ENCODE results near the gene IL1R2.

Gene IL1R2

GRCh38 chr2:102055346-102055990 is 63.7 kb downstream of the IL1R2 start:
- TF ChIP-seq GATA3 (IDR thresholded peaks at IDR 0.05; ENCODE audit: low read depth, low read length) (no peak), GATA2 (IDR thresholded peaks at IDR 0.05; ENCODE audit: low read depth, low read length) (no peak)

- TF ChIP-seq GATA2 (IDR thresholded peaks at IDR 0.05; ENCODE audit: low read depth, low read length), result no peak
- TF ChIP-seq GATA3 (IDR thresholded peaks at IDR 0.05; ENCODE audit: low read depth, low read length), result no peak
Measured at GRCh38 chr2:102056079-102056581, 64.4 kb downstream of the IL1R2 start.

- TF ChIP-seq GATA3 (IDR thresholded peaks at IDR 0.05; ENCODE audit: low read depth, low read length) (no peak), GATA2 (IDR thresholded peaks at IDR 0.05; ENCODE audit: low read depth, low read length) (no peak)
Measured at GRCh38 chr2:102057502-102058292, 65.9 kb downstream of the IL1R2 start.

- TF ChIP-seq GATA3 (IDR thresholded peaks at IDR 0.05; ENCODE audit: low read depth, low read length) (no peak), GATA2 (IDR thresholded peaks at IDR 0.05; ENCODE audit: low read depth, low read length) (no peak)
Measured at GRCh38 chr2:102058293-102058833, 66.6 kb downstream of the IL1R2 start.

GRCh38 chr2:102059151-102059550 is 67.4 kb downstream of the IL1R2 start:
- no peak for TF ChIP-seq GATA2 (IDR thresholded peaks at IDR 0.05; ENCODE audit: low read depth, low read length)
- TF ChIP-seq GATA3 (IDR thresholded peaks at IDR 0.05; ENCODE audit: low read depth, low read length), result no peak

- no peak for TF ChIP-seq GATA2 (IDR thresholded peaks at IDR 0.05; ENCODE audit: low read depth, low read length)
- no peak for TF ChIP-seq GATA3 (IDR thresholded peaks at IDR 0.05; ENCODE audit: low read depth, low read length)
Measured at GRCh38 chr2:102060047-102060446, 68.3 kb downstream of the IL1R2 start.

GRCh38 chr2:102060792-102061191 is 69.0 kb downstream of the IL1R2 start:
- no peak for TF ChIP-seq GATA2 (IDR thresholded peaks at IDR 0.05; ENCODE audit: low read depth, low read length)
- no peak for TF ChIP-seq GATA3 (IDR thresholded peaks at IDR 0.05; ENCODE audit: low read depth, low read length)

GRCh38 chr2:102061286-102061699 is 69.5 kb downstream of the IL1R2 start:
- TF ChIP-seq GATA2 (IDR thresholded peaks at IDR 0.05; ENCODE audit: low read depth, low read length) (no peak), GATA3 (IDR thresholded peaks at IDR 0.05; ENCODE audit: low read depth, low read length) (no peak)

- TF ChIP-seq GATA3 (IDR thresholded peaks at IDR 0.05; ENCODE audit: low read depth, low read length), result no peak
- no peak for TF ChIP-seq GATA2 (IDR thresholded peaks at IDR 0.05; ENCODE audit: low read depth, low read length)
Measured at GRCh38 chr2:102061962-102062795, 70.4 kb downstream of the IL1R2 start.

- TF ChIP-seq GATA3 (IDR thresholded peaks at IDR 0.05; ENCODE audit: low read depth, low read length) (no peak), GATA2 (IDR thresholded peaks at IDR 0.05; ENCODE audit: low read depth, low read length) (no peak)
Measured at GRCh38 chr2:102062802-102063201, 71.0 kb downstream of the IL1R2 start.

- TF ChIP-seq GATA2 (IDR thresholded peaks at IDR 0.05; ENCODE audit: low read depth, low read length) (no peak), GATA3 (IDR thresholded peaks at IDR 0.05; ENCODE audit: low read depth, low read length) (no peak)
Measured at GRCh38 chr2:102063487-102063911, 71.7 kb downstream of the IL1R2 start.

GRCh38 chr2:102063941-102064678 is 72.3 kb downstream of the IL1R2 start:
- TF ChIP-seq GATA3 (IDR thresholded peaks at IDR 0.05; ENCODE audit: low read depth, low read length) (no peak), GATA2 (IDR thresholded peaks at IDR 0.05; ENCODE audit: low read depth, low read length) (peak; percentile 54; the same call in 1 of the 2 replicates)

Data from SH-SY5Y (cell line).